OCI-LY3 (cell line): ENCODE data around the gene CAAP1.

ENCODE experiments used
- H2AFZ ChIP-seq: fragments of 200-600, 300-600 bp; shearing (Covaris generic); 2 replicates; pipeline ENCODE4 v1.6.0; 2014; ENCODE audit warnings: antibody characterized with exemption, low read depth, low read length
- H3K27ac ChIP-seq: fragments of 200-600, 300-600 bp; sonication (generic); 2 replicates; pipeline ENCODE4 v1.5.1; 2014; ENCODE audit warnings: mild to moderate bottlenecking, low read length, moderate library complexity, mixed read lengths
- H3K27me3 ChIP-seq: fragments of 200-600, 300-600 bp; sonication (generic); 2 replicates; pipeline ENCODE4 v1.6.1; 2014; ENCODE audit warnings: low read depth, low read length, mixed read lengths
- H3K36me3 ChIP-seq: fragments of 200-600, 300-600 bp; sonication (generic); replicated peaks from 2 replicates; pipeline ENCODE3; 2014; ENCODE audit warnings: low read depth, low read length, mixed read lengths
- H3K4me1 ChIP-seq: fragments of 300-600, 200-600 bp; sonication (generic); 2 replicates; pipeline ENCODE4 v1.6.1; 2014; ENCODE audit warnings: low read length, mixed read lengths
- H3K4me2 ChIP-seq: fragments of 200-600, 300-600 bp; sonication (generic); 2 replicates; pipeline ENCODE4 v1.6.1; 2014; ENCODE audit warnings: low read length, mixed read lengths
- H3K4me3 ChIP-seq: fragments of 300-600, 200-600 bp; sonication (generic); 2 replicates; pipeline ENCODE4 v1.5.1; 2014; ENCODE audit warnings: antibody characterized with exemption, mild to moderate bottlenecking, low read length, moderate library complexity
- H3K79me2 ChIP-seq: fragments of 300-600, 200-600 bp; shearing (Covaris generic); 2 replicates; pipeline ENCODE4 v1.6.1; 2014; ENCODE audit warnings: mild to moderate bottlenecking, low read length, mixed read lengths
- H3K9ac ChIP-seq: fragments of 300-600, 200-600 bp; shearing (Covaris generic); 2 replicates; pipeline ENCODE4 v1.6.0; 2014; ENCODE audit warnings: mild to moderate bottlenecking, low read length, moderate library complexity
- H3K9me3 ChIP-seq: fragments of 200-600, 300-600 bp; shearing (Covaris generic); 2 replicates; pipeline ENCODE4 v1.6.1; 2014; ENCODE audit warnings: low read length, mixed read lengths; ENCODE audit not compliant: insufficient read depth
- H4K20me1 ChIP-seq: fragments of 200-600, 300-600 bp; sonication (generic); 2 replicates; pipeline ENCODE4 v1.6.1; 2016; ENCODE audit warnings: low read length, mixed read lengths; ENCODE audit not compliant: insufficient read depth
- CTCF ChIP-seq: fragments of 200-600, 300-600 bp; sonication (generic); IDR thresholded peaks from 2 replicates; pipeline ENCODE4 v1.5.1; 2014; ENCODE audit warnings: antibody characterized with exemption, low read length, low read depth
- EZH2phosphoT487 ChIP-seq: fragments of 200-600 bp; shearing (Covaris generic); IDR thresholded peaks from 2 replicates; pipeline ENCODE4 v1.6.1; 2018; ENCODE audit warnings: antibody characterized with exemption, mixed run types, low read depth

The CAAP1 gene

GRCh38 chr9:26937816-26938371 is 45.3 kb upstream of the CAAP1 start:
- H2AFZ ChIP-seq, result no peak overlapping the region
- H3K79me2 ChIP-seq, result peaks cover 90% of the 10 kb centered on the region
- H3K4me1 ChIP-seq, result no peaks in the 10 kb centered on the region
- H3K4me3 ChIP-seq, result no peak overlapping the region
- no peaks in the 10 kb centered on the region for H3K27me3 ChIP-seq
- H3K4me2 ChIP-seq, result no peak overlapping the region
- H3K27ac ChIP-seq, result no peak overlapping the region
- no peaks in the 10 kb centered on the region for H3K36me3 ChIP-seq
- no peaks in the 10 kb centered on the region for H3K9me3 ChIP-seq
- TF ChIP-seq EZH2phosphoT487, result no peak
- TF ChIP-seq CTCF, result no peak
- H4K20me1 ChIP-seq, result peaks cover 23% of the 10 kb centered on the region; the same call in 1 of the 2 replicates
- no peak overlapping the region for H3K9ac ChIP-seq

- no peak overlapping the region for H3K9ac ChIP-seq
- H3K27me3 ChIP-seq, result no peaks in the 10 kb centered on the region
- no peaks in the 10 kb centered on the region for H3K9me3 ChIP-seq
- TF ChIP-seq EZH2phosphoT487, result no peak
- no peak for TF ChIP-seq CTCF
- H3K4me2 ChIP-seq, result no peak overlapping the region
- H3K36me3 ChIP-seq, result no peaks in the 10 kb centered on the region
- no peak overlapping the region for H2AFZ ChIP-seq
- no peak overlapping the region for H3K27ac ChIP-seq
- H3K4me3 ChIP-seq, result no peak overlapping the region
- H3K4me1 ChIP-seq, result no peaks in the 10 kb centered on the region
- peaks cover 83% of the 10 kb centered on the region for H3K79me2 ChIP-seq
- H4K20me1 ChIP-seq, result peaks cover 16% of the 10 kb centered on the region; the same call in 1 of the 2 replicates
Measured at GRCh38 chr9:26935847-26936246, 43.2 kb upstream of the CAAP1 start.

GRCh38 chr9:26928902-26929495 is 36.4 kb upstream of the CAAP1 start:
- Histone ChIP-seq H3K4me3 (no peak overlapping the region), H3K9ac (no peak overlapping the region), H3K36me3 (peaks cover 32% of the 10 kb centered on the region), H3K4me1 (no peaks in the 10 kb centered on the region), H3K27ac (no peak overlapping the region), H3K4me2 (no peak overlapping the region), H4K20me1 (no peaks in the 10 kb centered on the region), H3K27me3 (no peaks in the 10 kb centered on the region), H2AFZ (no peak overlapping the region), H3K9me3 (no peaks in the 10 kb centered on the region), H3K79me2 (peaks cover 20% of the 10 kb centered on the region)
- TF ChIP-seq CTCF (no peak), EZH2phosphoT487 (no peak)

GRCh38 chr9:26925609-26926008 is 33.0 kb upstream of the CAAP1 start:
- Histone ChIP-seq H3K4me1 (no peaks in the 10 kb centered on the region), H2AFZ (no peak overlapping the region), H3K4me3 (no peak overlapping the region), H3K9ac (no peak overlapping the region), H3K27ac (no peak overlapping the region), H3K9me3 (no peaks in the 10 kb centered on the region), H4K20me1 (no peaks in the 10 kb centered on the region), H3K36me3 (peaks cover 53% of the 10 kb centered on the region), H3K79me2 (peaks cover 1% of the 10 kb centered on the region; the same call in 1 of the 2 replicates), H3K27me3 (no peaks in the 10 kb centered on the region), H3K4me2 (no peak overlapping the region)
- TF ChIP-seq EZH2phosphoT487 (no peak), CTCF (no peak)
